ENCODE results near the gene NTM. TPM values are rescaled to one million over a fixed set of nuclear protein-coding genes. Genes with fewer than 3 reads are reported as not detected.
"Not testable (repeated sequence)": the region's sequence is repeated elsewhere in the genome, so short reads cannot be mapped to it uniquely, and the experiment has no call there.

Gene NTM
- polyA plus RNA-seq, 4 donors = 42.8 to 51.8 (median 45.7) TPM

DNA sequence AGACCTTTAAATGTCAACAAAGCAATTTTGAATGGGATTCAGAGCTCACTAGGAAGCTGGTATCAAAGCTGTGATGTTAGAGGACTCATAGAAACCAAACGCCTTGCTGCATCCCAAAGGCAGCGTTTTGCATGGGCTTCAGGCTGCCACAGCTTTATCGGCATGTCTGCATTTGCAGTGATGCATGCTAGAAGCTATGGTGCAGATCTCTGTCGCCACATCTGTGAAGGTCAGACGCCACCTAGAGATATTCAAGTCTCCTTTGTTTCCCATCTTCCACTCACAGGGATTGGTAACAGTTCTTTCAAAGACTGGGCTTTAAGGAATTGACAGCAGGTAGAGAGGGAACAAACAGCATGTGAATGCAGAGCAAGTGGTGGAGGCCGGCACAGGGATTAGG is 47.8 kb downstream of the NTM start:
- DNase-seq (ENCODE audit: low read depth in 4 of 4, low spot score in 2 of 4) = no peak

GRCh38 chr11:131421066-131421855 is 50.8 kb downstream of the NTM start:
- no peak for DNase-seq (ENCODE audit: low read depth in 4 of 4, low spot score in 2 of 4)

DNA sequence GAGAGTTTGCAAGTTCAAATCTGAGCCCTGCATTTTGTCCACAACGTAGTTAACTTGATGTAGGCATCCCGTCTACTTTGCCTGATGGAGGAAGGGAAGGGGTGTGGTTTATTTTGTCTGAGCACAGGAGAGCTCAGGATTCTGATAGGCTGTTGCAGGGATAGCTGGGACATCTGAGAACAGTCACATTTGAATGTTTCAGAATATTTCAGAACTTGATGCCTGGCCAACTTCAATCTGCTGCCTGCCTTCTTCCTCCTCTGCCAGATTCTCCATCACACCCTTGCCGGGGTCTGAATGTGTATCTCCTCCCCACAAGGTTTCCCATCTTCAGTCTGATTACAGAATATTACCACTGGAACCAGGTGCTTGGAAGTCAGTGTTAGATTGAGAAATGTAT is 51.6 kb downstream of the NTM start:
- no peak for DNase-seq (ENCODE audit: low read depth in 4 of 4, low spot score in 2 of 4)

DNA sequence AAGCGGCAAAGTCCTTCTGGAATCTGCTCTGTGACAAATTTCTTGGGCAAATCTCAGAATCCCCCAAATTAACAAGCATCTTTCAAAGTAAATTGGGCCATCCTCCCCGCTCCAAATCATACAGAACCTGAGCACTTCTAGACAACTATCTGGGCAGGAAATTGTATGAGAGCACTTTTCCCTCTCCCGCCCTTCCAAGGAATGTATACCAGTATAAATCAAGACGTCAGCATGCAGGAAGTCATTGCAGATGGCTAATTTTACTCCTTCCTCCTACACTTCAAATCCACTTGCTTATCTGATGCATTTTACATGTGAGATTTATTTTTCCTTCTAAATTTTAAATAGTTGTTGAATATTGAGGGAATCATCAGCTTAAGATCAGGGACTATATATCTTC is 52.1 kb downstream of the NTM start:
- DNase-seq (ENCODE audit: low read depth in 4 of 4, low spot score in 2 of 4) = peak in 1 of 4 donors; percentile 33

GRCh38 chr11:131423688-131424087 is 53.3 kb downstream of the NTM start:
- no peak for DNase-seq (ENCODE audit: low read depth in 4 of 4, low spot score in 2 of 4)

- not testable (repeated sequence) for DNase-seq (ENCODE audit: low read depth in 4 of 4, low spot score in 2 of 4)
Measured at GRCh38 chr11:131424257-131424876, 54.0 kb downstream of the NTM start.

DNA sequence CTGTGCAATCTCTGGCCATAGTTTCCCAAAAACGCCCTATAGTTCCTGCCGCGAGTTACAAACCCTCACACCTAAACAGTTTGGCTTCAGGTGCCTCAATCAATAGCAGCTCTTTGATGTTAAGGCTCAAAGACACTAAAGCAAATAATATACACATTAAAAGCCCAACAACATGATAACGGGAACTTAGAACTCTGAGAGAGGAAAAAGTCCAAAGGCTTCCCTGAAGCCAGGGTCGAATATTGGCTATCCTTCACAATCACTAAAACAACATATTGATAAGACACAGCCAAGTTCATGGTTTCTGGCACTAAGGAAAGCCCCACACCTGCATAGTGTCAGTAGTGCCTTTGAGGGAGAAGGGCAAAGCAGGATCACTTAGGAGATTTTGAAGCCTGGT is 54.9 kb downstream of the NTM start:
- no peak for DNase-seq (ENCODE audit: low read depth in 4 of 4, low spot score in 2 of 4)

DNA sequence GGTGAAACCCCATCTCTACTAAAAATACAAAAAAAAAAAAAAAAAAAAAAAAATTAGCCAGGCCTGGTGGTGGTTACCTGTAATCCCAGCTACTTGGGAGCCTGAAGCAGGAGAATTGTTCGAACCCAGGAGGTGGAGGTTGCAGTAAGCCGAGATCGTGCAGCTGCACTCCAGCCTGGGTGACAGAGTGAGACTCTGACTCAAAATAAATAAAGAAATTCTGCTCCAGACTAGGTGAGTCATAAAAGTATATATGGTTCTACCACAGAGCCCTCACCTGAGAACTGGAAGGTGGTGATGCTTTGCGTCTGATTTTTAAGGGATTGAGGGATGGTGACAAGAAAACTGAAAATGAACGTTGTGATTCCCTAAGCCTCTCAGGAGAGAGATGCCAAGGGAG is 58.4 kb downstream of the NTM start:
- DNase-seq (ENCODE audit: low read depth in 4 of 4, low spot score in 2 of 4) = no peak

DNA sequence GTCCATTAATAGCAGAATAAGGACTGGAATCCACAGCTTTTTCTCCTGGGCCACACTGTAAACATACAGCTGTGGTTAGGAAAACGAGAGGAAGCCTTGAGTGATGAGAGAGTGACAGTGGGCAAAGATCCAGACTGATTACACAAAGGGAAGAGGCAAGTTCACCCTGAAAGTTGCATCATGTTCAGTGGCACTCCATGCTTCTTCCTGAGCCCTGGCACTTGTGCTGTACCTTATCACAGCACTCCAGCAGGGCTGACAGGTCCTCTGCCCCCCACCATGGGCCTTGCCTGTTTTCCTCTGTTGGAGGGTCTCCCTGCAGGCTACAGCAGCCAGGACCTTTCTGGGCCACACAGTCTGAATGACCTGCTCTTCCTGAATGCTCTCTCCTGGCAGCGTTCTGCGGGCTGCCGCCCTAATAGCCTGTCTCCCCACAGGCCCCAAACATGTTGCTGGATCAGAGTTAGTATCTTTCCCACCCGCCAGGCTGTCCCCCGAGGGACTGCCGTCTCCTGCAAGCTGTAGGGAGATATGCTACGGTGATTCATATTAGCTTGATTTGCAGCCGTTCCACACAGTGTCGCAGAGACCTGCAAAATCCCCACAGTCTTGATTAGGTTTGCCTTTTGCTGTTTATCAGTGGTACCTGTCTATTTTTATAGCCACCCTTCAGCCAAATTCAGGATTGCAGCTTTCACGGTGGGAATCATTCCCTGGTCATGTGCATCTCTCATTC is 60.2 kb downstream of the NTM start:
- no peak for DNase-seq (ENCODE audit: low read depth in 4 of 4, low spot score in 2 of 4)

- no peak for DNase-seq (ENCODE audit: low read depth in 4 of 4, low spot score in 2 of 4)
Measured at GRCh38 chr11:131441051-131441810, 70.8 kb downstream of the NTM start.

DNA sequence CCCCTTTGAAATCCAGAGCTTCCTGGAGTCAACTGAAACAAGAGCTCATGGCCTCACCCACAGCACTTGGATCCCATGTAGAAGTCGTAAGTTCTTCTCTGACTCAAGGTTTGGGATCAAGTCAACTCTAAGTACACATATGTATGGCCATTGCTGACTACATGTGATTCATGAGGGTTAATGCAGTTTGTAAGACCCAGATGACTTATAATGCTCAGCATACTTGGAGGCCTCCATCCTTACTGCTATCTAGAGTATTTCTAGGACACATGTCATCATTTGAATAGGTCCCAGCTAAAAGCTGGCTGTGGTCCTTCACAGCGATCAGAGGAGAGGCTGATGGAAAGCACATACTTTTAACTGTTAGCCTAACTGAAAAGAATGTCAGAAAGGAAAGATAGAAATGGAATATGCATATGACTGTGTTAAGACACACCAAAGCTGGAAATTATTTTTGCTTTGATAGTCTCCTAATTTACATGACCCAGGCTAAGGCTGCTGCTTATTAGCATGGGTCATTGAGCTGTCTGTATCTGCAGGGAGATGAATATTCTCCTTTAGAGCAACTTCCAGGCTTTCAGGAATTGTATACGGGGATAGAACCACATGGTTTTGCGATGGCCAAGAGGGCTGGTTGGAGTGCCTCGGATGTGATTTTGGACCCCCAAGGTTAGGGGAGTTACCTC is 76.3 kb downstream of the NTM start:
- no peak for DNase-seq (ENCODE audit: low read depth in 4 of 4, low spot score in 2 of 4)

DNA sequence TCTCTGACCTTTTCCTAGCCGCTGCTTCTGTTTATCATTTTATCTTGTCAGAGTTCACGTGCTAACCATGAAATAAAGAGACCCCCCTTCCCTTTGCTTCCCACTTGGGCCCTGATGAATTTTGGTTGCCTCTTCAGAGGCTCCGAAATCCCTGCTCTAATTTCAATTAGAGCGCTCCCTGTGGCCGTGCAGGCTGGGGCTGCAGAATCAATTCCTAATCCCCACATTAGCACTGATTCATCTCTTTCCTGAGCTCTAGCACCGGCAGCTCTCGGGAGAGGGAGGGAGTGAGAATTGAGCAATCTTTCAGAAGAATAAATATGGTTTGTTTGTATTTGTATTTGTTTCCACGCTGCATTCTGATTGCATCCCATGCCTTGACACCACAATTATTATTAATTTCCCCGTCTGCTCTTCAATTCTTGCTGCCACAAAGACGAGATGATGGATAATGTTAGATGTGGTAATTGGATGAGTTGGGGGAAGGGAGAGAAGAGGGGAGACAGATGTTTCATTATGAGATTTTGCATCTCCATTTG is 76.9 kb downstream of the NTM start:
- no peak for DNase-seq (ENCODE audit: low read depth in 4 of 4, low spot score in 2 of 4)

- DNase-seq (ENCODE audit: low read depth in 4 of 4, low spot score in 2 of 4) = no peak
Measured at GRCh38 chr11:131447898-131448297, 77.5 kb downstream of the NTM start.

DNA sequence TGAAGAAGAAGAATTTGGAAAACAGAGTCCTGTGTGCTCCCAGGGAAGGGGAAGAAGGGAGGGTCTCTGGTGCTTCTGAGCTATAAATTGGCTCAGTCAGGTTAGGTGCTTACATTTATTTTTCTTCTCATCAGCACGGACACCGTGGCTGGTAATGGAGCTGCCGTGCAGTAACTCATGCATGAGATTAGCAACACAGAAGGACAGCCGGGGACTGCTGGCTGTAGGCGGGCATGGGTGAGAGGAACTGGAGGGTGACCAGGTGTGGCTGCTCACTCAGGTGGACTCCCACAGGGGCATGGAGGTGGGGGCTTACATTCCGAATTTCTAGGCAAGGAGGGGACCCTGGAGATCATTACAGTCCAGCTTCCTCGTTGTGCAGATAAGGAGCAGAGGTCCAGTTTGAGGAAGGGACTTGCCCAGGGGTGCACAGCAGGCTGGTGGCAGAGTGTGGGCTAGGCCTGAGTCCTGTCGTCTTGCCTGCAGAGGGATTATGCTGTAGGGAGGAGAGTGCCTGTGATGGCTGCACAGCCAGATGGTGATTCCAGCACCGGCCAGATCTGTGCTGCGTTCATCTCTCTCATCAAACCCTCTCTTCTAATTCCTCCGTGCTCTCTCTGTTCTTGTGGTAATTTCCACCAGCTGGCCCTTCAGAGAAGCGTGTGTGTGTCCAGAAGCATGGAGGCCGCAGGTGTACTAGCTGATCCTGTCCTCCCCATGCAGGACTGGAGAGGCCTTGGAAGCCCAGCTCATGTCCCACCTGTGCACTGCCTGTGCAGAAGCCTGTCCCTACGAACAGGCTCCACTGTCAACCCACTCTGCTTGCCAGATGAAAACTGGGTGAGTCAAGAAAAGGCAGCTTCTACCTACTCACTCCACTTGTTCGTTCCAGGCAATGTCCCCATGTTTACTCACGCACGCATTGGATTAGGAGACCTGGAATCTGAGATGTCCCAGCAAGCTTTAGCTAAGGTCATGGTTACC is 78.9 kb downstream of the NTM start:
- no peak for DNase-seq (ENCODE audit: low read depth in 4 of 4, low spot score in 2 of 4)

- no peak for DNase-seq (ENCODE audit: low read depth in 4 of 4, low spot score in 2 of 4)
Measured at GRCh38 chr11:131454490-131454889, 84.1 kb downstream of the NTM start.

DNA sequence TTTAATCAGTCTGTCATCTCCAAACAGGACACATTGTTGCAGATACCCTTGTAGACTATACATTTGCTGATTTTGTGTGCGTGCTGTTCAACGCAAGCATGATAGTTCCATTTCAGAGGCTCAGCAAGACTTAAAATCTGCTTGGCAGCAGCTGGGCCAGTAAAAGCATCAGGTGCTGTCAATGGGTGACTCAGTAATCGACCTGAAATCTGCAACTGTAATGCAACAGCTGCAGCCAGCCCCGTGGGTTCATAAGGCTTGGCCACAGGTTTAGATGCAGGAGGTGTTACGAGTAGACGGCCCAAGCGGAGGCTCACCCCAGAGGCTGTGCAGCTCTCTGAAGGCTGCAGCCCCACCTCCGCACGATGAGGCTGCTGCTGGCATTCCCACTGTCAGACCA is 84.6 kb downstream of the NTM start:
- no peak for DNase-seq (ENCODE audit: low read depth in 4 of 4, low spot score in 2 of 4)

GRCh38 chr11:131455843-131456704 is 85.7 kb downstream of the NTM start:
- DNase-seq (ENCODE audit: low read depth in 4 of 4, low spot score in 2 of 4) = no peak

GRCh38 chr11:131457163-131457562 is 86.7 kb downstream of the NTM start:
- DNase-seq (ENCODE audit: low read depth in 4 of 4, low spot score in 2 of 4) = no peak

All from left renal cortex interstitium (tissue), 4 donors.